Measurements from ENCODE around the gene TMEM108. TPM values are rescaled to one million over a fixed set of nuclear protein-coding genes. Genes with fewer than 3 reads are reported as not detected.

The TMEM108 gene
- total RNA-seq, 2 donors from 2014 or later = not detected

DNA sequence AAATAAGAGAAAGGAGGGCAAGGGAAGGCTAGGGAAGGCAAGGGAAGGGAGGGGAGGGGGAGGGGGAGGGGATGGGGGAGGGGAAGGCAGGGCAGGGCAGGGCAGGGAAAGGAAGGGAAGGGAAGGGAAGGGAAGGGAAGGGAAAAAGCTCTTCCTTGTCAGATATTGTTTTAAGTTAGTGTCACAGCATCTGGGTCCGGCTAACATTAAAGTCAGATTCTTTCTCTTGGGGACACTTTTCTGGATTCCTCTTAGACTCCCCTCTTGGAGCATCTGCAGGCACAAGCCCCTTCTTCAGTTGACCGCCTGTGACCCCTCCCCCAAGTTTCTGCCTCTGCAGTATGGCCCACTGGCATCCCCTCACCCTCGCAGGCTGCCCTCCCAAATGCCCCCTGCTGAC, 387.7 kb downstream of the TMEM108 start:
- H3K27ac Mint-ChIP-seq = no peak overlapping the region
- no peak for ATAC-seq
- peaks cover 0 to 7% of the 10 kb centered on the region in 2 donors for H3K27me3 Mint-ChIP-seq
- H3K4me3 Mint-ChIP-seq = no peak overlapping the region
- no peak for DNase-seq (ENCODE audit: low spot score)
- H3K4me1 Mint-ChIP-seq (ENCODE audit: low read depth in 2 of 2) = peaks cover 0 to 2% of the 10 kb centered on the region in 2 donors
- H3K36me3 Mint-ChIP-seq = no peaks in the 10 kb centered on the region
- H3K9me3 Mint-ChIP-seq = no peaks in the 10 kb centered on the region

DNA sequence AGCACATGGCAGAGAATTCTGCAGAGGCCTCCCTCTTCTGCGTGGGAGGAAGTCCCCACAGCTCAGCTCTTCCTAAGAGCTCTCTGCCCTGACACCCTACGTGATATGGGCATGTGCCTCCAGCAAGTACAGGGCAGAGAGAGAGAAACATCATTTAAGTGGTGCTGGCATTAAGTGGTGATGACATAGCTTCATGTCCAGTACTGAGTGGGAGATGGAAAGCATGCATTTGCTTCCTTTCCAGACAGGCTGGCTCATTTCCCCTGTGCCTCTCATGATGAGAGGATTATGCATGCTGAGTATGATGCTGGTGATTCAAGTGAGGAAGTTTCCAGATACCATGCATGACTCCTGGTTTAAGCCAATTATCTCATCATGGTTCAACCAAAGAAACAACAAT, 388.5 kb downstream of the TMEM108 start:
- Mint-ChIP-seq H3K27me3 (peaks cover 0 to 7% of the 10 kb centered on the region in 2 donors), H3K4me3 (no peak overlapping the region), H3K4me1 (ENCODE audit: low read depth in 2 of 2) (peaks cover 0 to 2% of the 10 kb centered on the region in 2 donors), H3K36me3 (no peaks in the 10 kb centered on the region), H3K27ac (no peak overlapping the region), H3K9me3 (no peaks in the 10 kb centered on the region)
- no peak for ATAC-seq
- no peak for DNase-seq (ENCODE audit: low spot score)

DNA sequence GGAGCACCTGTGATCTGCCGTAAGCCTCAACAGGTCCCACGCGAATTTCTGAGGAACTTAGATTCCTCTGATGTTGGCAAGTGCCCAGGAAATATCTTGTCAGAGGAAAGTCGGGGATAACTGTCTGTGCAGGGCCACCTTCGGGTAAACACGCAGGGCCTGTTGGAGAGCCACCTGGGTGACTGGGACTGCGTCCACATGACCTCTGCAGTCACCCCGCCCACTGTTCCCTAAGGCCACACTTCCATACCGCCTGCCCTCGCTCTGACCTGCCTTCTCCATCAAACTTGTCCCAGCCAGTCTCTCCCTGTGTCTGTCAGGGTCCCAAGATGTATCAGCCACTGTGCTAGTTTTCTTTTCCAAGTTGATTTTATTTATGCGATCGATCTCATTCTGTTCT, 390.4 kb downstream of the TMEM108 start:
- no peaks in the 10 kb centered on the region for H3K9me3 Mint-ChIP-seq
- no peak overlapping the region for H3K4me3 Mint-ChIP-seq
- no peaks in the 10 kb centered on the region for H3K36me3 Mint-ChIP-seq
- no peak overlapping the region for H3K27ac Mint-ChIP-seq
- DNase-seq (ENCODE audit: low spot score) (no peak), ATAC-seq (no peak)
- peaks cover 0 to 2% of the 10 kb centered on the region in 2 donors for H3K4me1 Mint-ChIP-seq (ENCODE audit: low read depth in 2 of 2)
- H3K27me3 Mint-ChIP-seq = no peaks in the 10 kb centered on the region

DNA sequence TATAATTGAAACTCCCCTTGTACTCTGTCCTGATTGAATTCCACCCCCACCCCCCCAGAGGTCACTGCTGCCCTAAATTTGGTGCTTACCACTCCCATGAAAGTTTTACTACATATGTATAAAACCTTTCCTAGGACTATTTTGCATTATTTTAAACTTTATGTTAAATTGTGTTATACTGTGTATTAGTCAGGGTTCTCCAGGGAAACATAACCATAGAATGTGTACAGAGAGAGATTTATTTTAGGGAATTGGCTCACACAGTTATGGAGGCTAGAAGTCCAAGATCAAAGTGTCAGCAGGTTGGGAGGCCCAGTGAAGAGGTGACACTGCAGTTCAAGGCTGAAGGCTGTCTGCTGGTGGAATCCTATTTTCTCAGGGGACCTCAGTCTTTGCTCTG, 390.9 kb downstream of the TMEM108 start:
- no peak overlapping the region for H3K27ac Mint-ChIP-seq
- no peaks in the 10 kb centered on the region for H3K36me3 Mint-ChIP-seq
- H3K27me3 Mint-ChIP-seq = no peaks in the 10 kb centered on the region
- no peaks in the 10 kb centered on the region for H3K4me1 Mint-ChIP-seq (ENCODE audit: low read depth in 2 of 2)
- ATAC-seq (no peak), DNase-seq (ENCODE audit: low spot score) (no peak)
- H3K4me3 Mint-ChIP-seq = no peak overlapping the region
- no peaks in the 10 kb centered on the region for H3K9me3 Mint-ChIP-seq

DNA sequence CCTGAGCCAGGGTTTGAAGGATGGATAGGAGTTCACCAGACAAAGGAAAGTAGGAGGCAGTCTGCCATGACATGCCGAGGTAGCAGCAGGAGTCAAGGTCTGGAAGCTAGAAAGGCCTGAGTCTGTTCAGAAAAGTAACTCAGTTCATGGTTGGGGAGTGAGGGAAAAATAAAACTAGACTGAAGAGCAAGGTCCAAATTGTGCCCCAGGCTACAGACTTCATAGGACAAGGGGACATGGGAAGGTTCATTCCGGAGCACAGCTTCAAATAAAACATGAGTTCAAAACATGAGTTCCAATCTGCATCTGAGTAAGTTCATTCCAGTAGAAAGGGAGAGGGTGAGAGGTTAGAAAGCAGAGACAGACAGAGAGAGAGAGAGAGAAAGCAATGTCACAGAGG, 401.4 kb downstream of the TMEM108 start:
- H3K27ac Mint-ChIP-seq = no peak overlapping the region
- H3K36me3 Mint-ChIP-seq = peaks cover 7% of the 10 kb centered on the region
- no peak overlapping the region for H3K4me3 Mint-ChIP-seq
- no peak for DNase-seq (ENCODE audit: low spot score)
- no peak for ATAC-seq
- peaks cover 15 to 31% of the 10 kb centered on the region in 2 donors for H3K4me1 Mint-ChIP-seq (ENCODE audit: low read depth in 2 of 2)
- no peaks in the 10 kb centered on the region for H3K27me3 Mint-ChIP-seq
- H3K9me3 Mint-ChIP-seq = peaks cover 7% of the 10 kb centered on the region

DNA sequence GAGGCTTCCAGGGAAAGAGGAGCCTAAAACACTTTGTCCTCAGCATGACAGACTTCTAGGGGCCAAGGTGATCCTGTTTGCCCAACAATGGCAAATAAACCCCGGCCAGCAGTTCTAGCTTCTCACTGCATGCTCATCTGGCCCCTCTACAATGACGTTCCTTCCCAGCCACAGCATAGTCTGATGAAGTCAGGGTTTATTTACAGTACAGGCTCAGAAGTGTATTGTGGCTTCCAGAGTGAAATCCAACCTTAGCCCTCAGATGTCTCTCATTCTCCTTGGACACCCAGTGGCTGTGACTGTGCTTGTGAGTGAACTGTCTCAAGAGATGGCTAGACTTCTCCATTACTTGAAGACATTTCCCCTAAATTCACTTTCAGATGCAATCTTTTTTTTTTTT, 402.5 kb downstream of the TMEM108 start:
- Mint-ChIP-seq H3K4me1 (ENCODE audit: low read depth in 2 of 2) (peaks cover 15 to 31% of the 10 kb centered on the region in 2 donors), H3K27me3 (no peaks in the 10 kb centered on the region), H3K36me3 (peaks cover 7% of the 10 kb centered on the region), H3K9me3 (peaks cover 7% of the 10 kb centered on the region), H3K4me3 (no peak overlapping the region), H3K27ac (no peak overlapping the region)
- no peak for DNase-seq (ENCODE audit: low spot score)
- ATAC-seq = no peak

DNA sequence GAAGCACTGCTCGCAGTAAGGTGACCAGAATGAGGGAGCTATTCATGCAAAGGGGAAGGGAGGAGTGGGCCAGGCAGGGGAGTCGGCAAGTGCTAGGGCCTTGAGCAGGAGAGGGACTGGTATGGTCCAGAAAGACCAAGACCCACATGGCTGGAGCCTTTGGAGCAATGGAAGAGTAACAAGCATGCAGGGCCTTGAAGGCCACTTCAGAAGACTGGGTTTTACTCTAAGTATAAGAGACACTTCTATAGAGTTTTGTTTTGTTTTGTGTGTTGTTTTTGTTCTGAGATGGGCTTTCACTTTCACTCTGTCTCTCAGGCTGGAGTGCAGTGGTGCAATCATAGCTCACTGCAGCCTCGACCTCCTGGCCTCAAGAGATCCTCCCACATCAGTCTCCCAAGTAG, 403.7 kb downstream of the TMEM108 start:
- ATAC-seq (peak; percentile 83 to 88), DNase-seq (ENCODE audit: low spot score) (peak; percentile 62)
- Mint-ChIP-seq H3K4me1 (ENCODE audit: low read depth in 2 of 2) (peaks cover 15 to 31% of the 10 kb centered on the region in 2 donors), H3K36me3 (peaks cover 7% of the 10 kb centered on the region), H3K27ac (peak overlapping the region; percentile 68 to 79), H3K9me3 (peaks cover 7% of the 10 kb centered on the region), H3K4me3 (peak overlapping the region; percentile 78), H3K27me3 (no peaks in the 10 kb centered on the region)

DNA sequence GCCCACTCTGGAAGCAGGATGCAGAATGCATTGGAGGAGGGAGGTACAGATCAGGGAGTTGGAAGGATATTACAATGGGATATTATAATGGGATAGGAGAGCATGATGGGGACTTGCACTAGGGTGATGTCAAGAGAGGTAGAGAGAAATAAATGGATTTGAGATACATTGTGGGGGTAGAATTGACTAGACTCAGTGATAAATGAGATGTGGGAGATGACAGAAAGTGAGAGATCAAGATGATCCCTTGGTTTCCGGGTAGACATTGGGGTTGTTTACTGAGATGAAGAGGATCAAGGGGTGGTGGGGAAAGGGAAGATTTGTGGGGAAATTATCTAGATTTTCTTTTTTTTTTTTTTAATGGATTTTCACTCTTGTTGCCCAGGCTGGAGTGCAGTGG, 404.3 kb downstream of the TMEM108 start:
- Mint-ChIP-seq H3K9me3 (peaks cover 7% of the 10 kb centered on the region), H3K27ac (peak overlapping the region; percentile 68 to 79), H3K4me3 (peak overlapping the region; percentile 78), H3K4me1 (ENCODE audit: low read depth in 2 of 2) (peaks cover 15 to 31% of the 10 kb centered on the region in 2 donors), H3K36me3 (peaks cover 7% of the 10 kb centered on the region), H3K27me3 (no peaks in the 10 kb centered on the region)
- ATAC-seq (peak in 1 of 2 donors; percentile 71), DNase-seq (ENCODE audit: low spot score) (no peak)

DNA sequence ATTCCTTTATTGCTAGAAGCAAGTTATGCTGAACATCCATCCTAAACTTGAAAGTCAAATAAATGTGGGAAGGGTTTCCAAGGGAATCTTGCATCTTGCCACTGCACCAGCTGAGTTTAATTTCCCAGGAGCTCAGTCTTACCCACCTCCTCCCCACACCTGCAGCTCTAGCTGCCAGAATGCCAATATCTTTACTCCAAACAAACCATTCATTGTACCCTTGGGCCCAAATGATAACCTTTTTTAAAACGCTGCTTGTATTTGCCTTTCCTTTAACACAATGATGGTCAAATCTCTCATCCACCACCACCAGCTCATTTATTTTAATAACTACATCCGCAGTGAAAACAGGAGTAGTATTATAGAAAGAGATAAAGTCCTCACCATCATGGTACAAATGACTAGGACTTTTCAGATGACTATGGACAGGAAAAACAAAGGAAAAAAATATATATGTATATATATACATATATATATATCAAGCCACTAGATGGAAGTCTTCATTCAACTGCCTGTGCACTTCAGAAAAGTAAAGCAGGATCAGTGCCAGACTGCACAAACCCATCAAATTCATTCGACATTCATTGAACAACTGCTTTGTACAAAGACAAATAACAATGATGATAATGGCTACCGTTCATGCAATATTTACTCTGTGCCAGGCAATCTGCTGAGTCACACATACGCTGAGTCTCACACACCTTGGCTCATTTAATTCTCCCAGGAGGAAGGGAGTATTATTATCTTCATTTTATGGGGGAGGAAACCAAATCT, 405.6 kb downstream of the TMEM108 start:
- Mint-ChIP-seq H3K9me3 (peaks cover 7% of the 10 kb centered on the region), H3K36me3 (peaks cover 7% of the 10 kb centered on the region), H3K4me1 (ENCODE audit: low read depth in 2 of 2) (peaks cover 19 to 39% of the 10 kb centered on the region in 2 donors), H3K27me3 (peaks cover 0 to 3% of the 10 kb centered on the region in 2 donors), H3K4me3 (peak overlapping the region; percentile 25), H3K27ac (peak overlapping the region in 1 of 2 donors; percentile 79)
- no peak for DNase-seq (ENCODE audit: low spot score)
- no peak for ATAC-seq

DNA sequence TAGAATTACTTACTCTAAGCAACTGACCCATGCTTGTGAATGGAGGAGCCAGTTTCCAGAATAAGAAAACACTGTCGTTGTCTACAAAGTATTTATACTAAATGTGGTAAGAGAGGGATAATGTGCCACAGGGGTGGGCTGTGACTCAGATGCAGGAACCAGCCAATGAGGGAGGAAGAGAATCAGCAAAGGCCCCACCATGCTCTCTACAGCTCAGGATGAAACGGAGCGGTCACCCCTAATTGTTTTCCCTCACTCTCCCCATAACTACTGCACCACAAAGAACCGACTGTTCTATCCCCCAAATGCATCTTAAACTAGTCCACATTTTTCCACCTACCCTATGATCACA, 406.2 kb downstream of the TMEM108 start:
- Mint-ChIP-seq H3K9me3 (peaks cover 7% of the 10 kb centered on the region), H3K36me3 (peaks cover 6% of the 10 kb centered on the region), H3K27ac (peak overlapping the region in 1 of 2 donors; percentile 79), H3K4me3 (peak overlapping the region; percentile 25), H3K4me1 (ENCODE audit: low read depth in 2 of 2) (peaks cover 19 to 42% of the 10 kb centered on the region in 2 donors), H3K27me3 (peaks cover 0 to 3% of the 10 kb centered on the region in 2 donors)
- no peak for DNase-seq (ENCODE audit: low spot score)
- no peak for ATAC-seq

DNA sequence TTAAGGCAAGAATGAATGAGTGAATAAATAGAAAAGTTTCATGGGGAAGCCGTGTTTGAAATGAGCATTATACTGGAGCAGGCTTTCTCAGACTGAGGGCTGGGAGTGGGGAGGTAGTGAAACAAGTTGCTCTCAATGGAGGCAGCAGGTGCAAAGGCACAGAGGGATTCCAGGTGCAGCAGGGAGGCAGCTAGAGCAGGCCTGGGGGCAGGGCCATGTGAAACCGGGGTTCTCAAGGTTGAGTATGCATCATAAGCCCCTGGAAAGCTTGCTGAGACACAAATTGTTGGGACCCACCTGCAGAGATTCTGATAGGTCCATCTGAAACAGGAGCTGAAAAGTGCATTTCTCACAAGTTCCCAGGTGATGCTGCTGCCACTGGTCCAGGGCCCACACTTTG, 406.9 kb downstream of the TMEM108 start:
- ATAC-seq (no peak), DNase-seq (ENCODE audit: low spot score) (no peak)
- H3K27me3 Mint-ChIP-seq = peaks cover 0 to 3% of the 10 kb centered on the region in 2 donors
- no peaks in the 10 kb centered on the region for H3K36me3 Mint-ChIP-seq
- peak overlapping the region in 1 of 2 donors; percentile 79 for H3K27ac Mint-ChIP-seq
- H3K4me1 Mint-ChIP-seq (ENCODE audit: low read depth in 2 of 2) = peaks cover 22 to 49% of the 10 kb centered on the region in 2 donors
- H3K9me3 Mint-ChIP-seq = peaks cover 3% of the 10 kb centered on the region
- no peak overlapping the region for H3K4me3 Mint-ChIP-seq

All from natural killer cell treated with Interleukin-12 subunit alpha and Interleukin-12 subunit beta and Interleukin-15 and Interleukin-18, amount 100 ng/mL, for 72 hours (primary cell).